Natural killer cell (primary cell): ENCODE results near the gene KCNB1. TPM values are rescaled to one million over a fixed set of nuclear protein-coding genes. Genes with fewer than 3 reads are reported as not detected.

Experiments used
- ATAC-seq, 3 donors: fragments of 150-1000 bp in 2 of 3; fragments of 200-7000 bp in 1 of 3; cut with Tn5 transposase; 1 replicate in 1 of 3; 2 replicates in 2 of 3; pipeline ENCODE4 v1.10.0; 2021; ENCODE audit warnings: mild to moderate bottlenecking in 2 of 3, moderate library complexity in 2 of 3
- DNase-seq, 2 donors: peaks; one replicate each; pipeline versions ENCODE4 v3.0.0 to v3.0.0-alpha.2; 2013 to 2021; ENCODE audit warnings: mixed read lengths in 1 of 2
- H3K27ac ChIP-seq: one replicate; pipeline ENCODE4 v1.5.1; 2013; ENCODE audit warnings: mild to moderate bottlenecking, low read length
- H3K27me3 ChIP-seq: one replicate; pipeline ENCODE4 v1.6.1; 2013; ENCODE audit warnings: low read length; ENCODE audit not compliant: control insufficient read depth, insufficient read depth
- H3K36me3 ChIP-seq: one replicate; pipeline ENCODE4 v1.6.1; 2013; ENCODE audit warnings: low read length; ENCODE audit not compliant: control insufficient read depth, insufficient read depth
- H3K4me1 ChIP-seq: one replicate; pipeline ENCODE4 v1.6.1; 2013; ENCODE audit warnings: low read length; ENCODE audit not compliant: control insufficient read depth, insufficient read depth
- H3K4me3 ChIP-seq: one replicate; pipeline ENCODE4 v1.5.1; 2013; ENCODE audit warnings: low read length
- H3K9me3 ChIP-seq: one replicate; pipeline ENCODE4 v1.6.1; 2013; ENCODE audit warnings: low read length; ENCODE audit not compliant: control insufficient read depth, insufficient read depth
- H3K27ac Mint-ChIP-seq, 2 donors: one replicate each; pipeline ENCODE4 v1.8.0; 2022; ENCODE audit warnings: mild to moderate bottlenecking in 2 of 2, mixed read lengths in 2 of 2, moderate library complexity in 1 of 2
- H3K27me3 Mint-ChIP-seq, 2 donors: one replicate each; pipeline ENCODE4 v1.8.0; 2022; ENCODE audit warnings: low read depth in 2 of 2, mixed read lengths in 2 of 2
- H3K36me3 Mint-ChIP-seq: one replicate; pipeline ENCODE4 v1.8.0; 2022; ENCODE audit warnings: mixed read lengths
- H3K4me1 Mint-ChIP-seq, 2 donors: one replicate each; pipeline ENCODE4 v1.8.0; 2022; ENCODE audit warnings: mixed read lengths in 2 of 2
- H3K4me3 Mint-ChIP-seq: one replicate; pipeline ENCODE4 v1.8.0; 2022; ENCODE audit warnings: mild to moderate bottlenecking, moderate library complexity, mixed read lengths
- H3K9me3 Mint-ChIP-seq, 2 donors: one replicate each; pipeline ENCODE4 v1.8.0; 2022; ENCODE audit warnings: mixed read lengths in 2 of 2
- WGBS: methylation state at CpG from one replicate; pipeline ENCODE4 v1.1.7; 2013; ENCODE audit warnings: missing lambda C conversion rate; ENCODE audit not compliant: insufficient coverage; 5-methylcytosine and 5-hydroxymethylcytosine counted together
- intact Hi-C: fragments of 100-400 bp; cut with micrococcal nuclease; formaldehyde crosslinking; loops from one replicate; pipeline ENCODE4 v1.14.2; 2022
- total RNA-seq, 4 donors: library from RNA; stranded (reverse); fragments of 120-200 nt in 1 of 4; gene quantifications; one replicate each; pipeline versions ENCODE4 v1.2.3 to v1.2.4, GENCODE V29; 2013 to 2022
- TF ChIP-seq, protein P1 (sequence below): fragments of 200-600 bp; IDR thresholded peaks from one replicate; pipeline ENCODE4 v1.8.0; 2022; ENCODE audit warnings: antibody characterized with exemption

Gene KCNB1
- total RNA-seq, 3 donors from 2014 or later (not counting 1 experiment from before 2014, with no cell fraction given) = 0.09 TPM; not detected in 2

DNA sequence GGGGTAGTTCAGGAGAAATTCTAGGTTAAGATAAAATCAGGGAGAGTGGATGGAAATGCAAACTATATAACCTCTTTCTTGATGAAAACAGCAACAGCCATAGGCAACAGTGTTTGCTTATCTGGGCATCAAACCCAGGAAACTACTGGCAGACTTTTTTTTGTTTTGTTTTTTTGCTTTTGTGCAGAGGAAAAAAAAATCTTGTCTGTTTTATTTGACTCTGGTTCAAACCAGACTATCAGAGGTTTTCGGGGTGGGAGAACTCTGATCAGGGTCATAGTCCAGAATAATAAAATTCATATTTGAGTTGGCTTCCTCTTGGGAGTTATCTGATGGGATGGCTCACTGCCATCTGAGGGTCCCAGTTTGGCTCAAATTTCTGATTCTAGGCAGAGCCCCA is 115.8 kb downstream of the KCNB1 start:
- no peaks in the 10 kb centered on the region for H3K4me1 Mint-ChIP-seq

DNA sequence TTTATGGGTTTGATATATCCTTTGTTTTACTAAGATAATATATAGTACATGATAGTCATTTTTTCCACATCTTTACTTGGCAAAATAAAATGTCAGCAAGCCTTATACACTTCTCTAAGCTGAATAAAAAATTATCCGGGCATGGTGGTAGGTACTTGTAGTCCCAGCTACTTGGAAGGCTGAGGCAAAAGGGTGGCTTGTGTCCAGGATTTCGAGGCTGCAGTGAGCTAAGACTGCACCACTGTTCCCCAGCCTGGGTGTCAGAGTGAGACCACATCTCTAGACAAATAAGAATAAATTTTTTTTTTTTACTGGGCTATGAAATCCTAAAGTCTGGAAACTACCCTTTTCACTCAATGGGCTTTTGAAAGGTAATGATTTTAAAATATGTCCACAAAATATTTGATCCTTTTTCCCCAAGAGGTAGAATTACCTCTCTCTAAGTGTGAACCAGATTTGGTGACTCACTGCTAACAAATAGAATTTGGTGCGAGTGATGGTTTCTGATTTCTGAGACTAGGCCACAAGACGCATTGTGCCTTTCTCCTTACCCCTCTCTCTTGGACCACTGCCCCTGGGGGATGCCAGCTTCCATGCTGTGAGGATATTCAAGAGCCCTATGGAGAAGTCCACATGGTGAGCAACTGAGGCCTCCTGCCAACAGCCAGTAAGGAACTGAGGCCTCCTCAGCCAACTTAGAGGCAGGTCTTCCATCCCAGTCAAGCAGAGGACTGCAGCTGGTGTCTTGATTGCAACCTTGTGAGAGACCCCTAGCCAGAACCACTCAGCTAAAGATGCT is 120.4 kb downstream of the KCNB1 start:
- ATAC-seq (no peak), DNase-seq (no peak)
- no peaks in the 10 kb centered on the region for H3K9me3 ChIP-seq
- no peaks in the 10 kb centered on the region for H3K27me3 ChIP-seq
- no peak overlapping the region for H3K4me3 Mint-ChIP-seq
- H3K27ac Mint-ChIP-seq = no peak overlapping the region
- intact Hi-C loops = no loop called here
- no peak overlapping the region for H3K27ac ChIP-seq
- H3K4me3 ChIP-seq = no peak overlapping the region
- H3K9me3 Mint-ChIP-seq = no peaks in the 10 kb centered on the region
- no peaks in the 10 kb centered on the region for H3K4me1 Mint-ChIP-seq
- H3K4me1 ChIP-seq = no peaks in the 10 kb centered on the region
- no peaks in the 10 kb centered on the region for H3K36me3 Mint-ChIP-seq
- H3K27me3 Mint-ChIP-seq = peaks cover 11 to 21% of the 10 kb centered on the region in 2 donors
- TF ChIP-seq, protein P1, sequence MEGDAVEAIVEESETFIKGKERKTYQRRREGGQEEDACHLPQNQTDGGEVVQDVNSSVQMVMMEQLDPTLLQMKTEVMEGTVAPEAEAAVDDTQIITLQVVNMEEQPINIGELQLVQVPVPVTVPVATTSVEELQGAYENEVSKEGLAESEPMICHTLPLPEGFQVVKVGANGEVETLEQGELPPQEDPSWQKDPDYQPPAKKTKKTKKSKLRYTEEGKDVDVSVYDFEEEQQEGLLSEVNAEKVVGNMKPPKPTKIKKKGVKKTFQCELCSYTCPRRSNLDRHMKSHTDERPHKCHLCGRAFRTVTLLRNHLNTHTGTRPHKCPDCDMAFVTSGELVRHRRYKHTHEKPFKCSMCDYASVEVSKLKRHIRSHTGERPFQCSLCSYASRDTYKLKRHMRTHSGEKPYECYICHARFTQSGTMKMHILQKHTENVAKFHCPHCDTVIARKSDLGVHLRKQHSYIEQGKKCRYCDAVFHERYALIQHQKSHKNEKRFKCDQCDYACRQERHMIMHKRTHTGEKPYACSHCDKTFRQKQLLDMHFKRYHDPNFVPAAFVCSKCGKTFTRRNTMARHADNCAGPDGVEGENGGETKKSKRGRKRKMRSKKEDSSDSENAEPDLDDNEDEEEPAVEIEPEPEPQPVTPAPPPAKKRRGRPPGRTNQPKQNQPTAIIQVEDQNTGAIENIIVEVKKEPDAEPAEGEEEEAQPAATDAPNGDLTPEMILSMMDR = no peak
- WGBS = 93% methylated on average over 4 of the region's 4 CpGs
- H3K36me3 ChIP-seq = no peaks in the 10 kb centered on the region

More for the DNA sequence above, 115.8 kb downstream of the KCNB1 start:
- peaks cover 17 to 45% of the 10 kb centered on the region in 2 donors for H3K27me3 Mint-ChIP-seq
- H3K27me3 ChIP-seq = no peaks in the 10 kb centered on the region
- no peak overlapping the region for H3K27ac ChIP-seq
- 69% methylated on average over 1 of the region's 1 CpG for WGBS
- no peak overlapping the region for H3K4me3 Mint-ChIP-seq
- no peaks in the 10 kb centered on the region for H3K9me3 ChIP-seq
- intact Hi-C loops = no loop called here
- no peaks in the 10 kb centered on the region for H3K36me3 ChIP-seq
- no peaks in the 10 kb centered on the region for H3K4me1 ChIP-seq
- ATAC-seq (no peak), DNase-seq (no peak)
- no peaks in the 10 kb centered on the region for H3K36me3 Mint-ChIP-seq
- no peak overlapping the region for H3K27ac Mint-ChIP-seq
- TF ChIP-seq, protein P1 = no peak
- no peak overlapping the region for H3K4me3 ChIP-seq
- H3K9me3 Mint-ChIP-seq = no peaks in the 10 kb centered on the region

DNA sequence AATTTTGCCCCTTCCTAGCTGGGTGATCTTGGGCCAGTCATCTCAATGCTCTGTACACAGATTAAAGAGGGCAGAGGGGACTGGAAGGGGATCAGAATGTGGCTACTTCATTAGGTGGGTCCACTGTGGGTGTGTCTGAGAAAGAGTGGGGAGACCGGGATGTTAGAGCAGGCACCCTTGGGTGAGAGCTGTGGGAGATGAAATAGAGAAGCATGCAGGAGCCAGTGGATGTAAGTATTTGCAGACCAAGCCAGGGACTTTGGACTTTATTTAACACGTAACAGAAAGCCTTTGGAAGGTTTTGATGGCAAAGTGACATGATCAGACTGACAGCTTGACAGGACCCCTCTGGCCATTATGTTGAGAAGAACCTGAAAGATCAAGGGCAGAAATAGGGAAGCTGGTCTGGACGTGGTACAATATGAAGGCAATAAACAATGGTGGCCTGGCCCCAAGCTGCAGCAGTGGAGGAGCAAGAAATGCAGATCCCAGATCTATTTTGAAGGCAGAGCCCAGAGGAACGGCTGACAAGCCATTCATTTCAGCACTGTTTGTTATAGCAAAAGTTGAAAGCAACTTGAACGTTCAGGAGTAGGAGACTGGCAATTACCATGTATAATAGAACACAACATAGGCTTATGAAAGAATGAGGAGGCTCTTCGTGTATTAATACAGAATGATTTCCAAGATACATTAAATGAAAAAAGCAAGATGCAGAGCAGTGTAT is 122.1 kb downstream of the KCNB1 start:
- no peaks in the 10 kb centered on the region for H3K36me3 Mint-ChIP-seq

More for the DNA sequence above, 122.1 kb downstream of the KCNB1 start:
- Mint-ChIP-seq H3K27me3 (peaks cover 3 to 12% of the 10 kb centered on the region in 2 donors), H3K9me3 (no peaks in the 10 kb centered on the region), H3K27ac (no peak overlapping the region), H3K4me3 (no peak overlapping the region), H3K4me1 (no peaks in the 10 kb centered on the region)
- TF ChIP-seq, protein P1 = no peak
- ATAC-seq = no peak
- intact Hi-C loops = no loop called here
- WGBS = 75% methylated on average over 4 of the region's 6 CpGs
- Histone ChIP-seq H3K4me3 (no peak overlapping the region), H3K27ac (no peak overlapping the region), H3K36me3 (no peaks in the 10 kb centered on the region), H3K9me3 (no peaks in the 10 kb centered on the region), H3K4me1 (no peaks in the 10 kb centered on the region), H3K27me3 (no peaks in the 10 kb centered on the region)
- DNase-seq = no peak
